ENCODE measurements around the gene BBOX1. TPM values are rescaled to one million over a fixed set of nuclear protein-coding genes. Genes with fewer than 3 reads are reported as not detected.

BBOX1 gene
- not detected in 5 replicates for total RNA-seq (2022; extraction: Qiagen RNA extraction)

GRCh38 chr11:27040302-27041115, at the start of gene BBOX1:
Gene BBOX1 (plus strand): TSS chr11:27040815. CDS start chr11:27055431, 14,616 bp downstream.

GRCh38 chr11:26993965-26994457, 46.6 kb upstream of the BBOX1 start, which contains the start of gene FIBIN:
Gene FIBIN (plus strand): TSS chr11:26994112. CDS start chr11:26994527, 415 bp downstream.

Other genes starting within 250 kb of the BBOX1 start
- gene FIBIN, start 46.7 kb upstream of the BBOX1 start, total RNA-seq (2022; extraction: Qiagen RNA extraction): not detected in 5 replicates